Measurements from ENCODE around the gene XAB2. TPM values are rescaled to one million over a fixed set of nuclear protein-coding genes. Genes with fewer than 3 reads are reported as not detected.
"Not testable (repeated sequence)": the region's sequence is repeated elsewhere in the genome, so short reads cannot be mapped to it uniquely, and the experiment has no call there.

The XAB2 gene
- polyA plus RNA-seq, 1 experiment, result 39.8 TPM

- peaks cover 2% of the 10 kb centered on the region for H3K36me3 ChIP-seq (ENCODE audit: control insufficient read depth, insufficient read depth, low read length)
- H3K27me3 ChIP-seq (ENCODE audit: control insufficient read depth, insufficient read depth, low read length), result no peaks in the 10 kb centered on the region
- no peak for TF ChIP-seq CTCF (IDR thresholded peaks at IDR 0.05; ENCODE audit: insufficient read depth, low read depth, low read length)
- no peak for DNase-seq (ENCODE audit: low read depth)
- no peak overlapping the region for H3K4me3 ChIP-seq (ENCODE audit: low read depth, low read length)
- POLR2A ChIA-PET, result no interaction called here
- CTCF ChIA-PET, result interaction anchor here (0.8 kb wide), 1 partner anchor 35 kb away, joined by 4 read pairs; the partner anchor contains the start of gene TRAPPC5
These were observed 15.8 kb upstream of the XAB2 start for GRCh38 chr19:7645163-7645562.

GRCh38 chr19:7644550-7644877 lies 15.2 kb upstream of the XAB2 start:
- Histone ChIP-seq H3K27me3 (ENCODE audit: control insufficient read depth, insufficient read depth, low read length) (no peaks in the 10 kb centered on the region), H3K4me3 (ENCODE audit: low read depth, low read length) (no peak overlapping the region), H3K36me3 (ENCODE audit: control insufficient read depth, insufficient read depth, low read length) (peaks cover 2% of the 10 kb centered on the region)
- POLR2A ChIA-PET, result no interaction called here
- no peak for DNase-seq (ENCODE audit: low read depth)
- TF ChIP-seq CTCF (IDR thresholded peaks at IDR 0.05; ENCODE audit: insufficient read depth, low read depth, low read length), result no peak
- CTCF ChIA-PET, result interaction anchor here (0.8 kb wide), 1 partner anchor 36 kb away, joined by 4 read pairs; the partner anchor contains the start of gene TRAPPC5

- H3K4me3 ChIP-seq (ENCODE audit: low read depth, low read length); H3K36me3 ChIP-seq (ENCODE audit: control insufficient read depth, insufficient read depth, low read length); POLR2A ChIA-PET; H3K27me3 ChIP-seq (ENCODE audit: control insufficient read depth, insufficient read depth, low read length); DNase-seq (ENCODE audit: low read depth): not testable (repeated sequence)
- CTCF ChIA-PET, result interaction anchor here (0.6 to 1.6 kb wide), 2 partner anchors 37 to 285 kb away, joined by 3 read pairs; partner anchors contain the start of gene TRAPPC5
These were observed 14.5 kb upstream of the XAB2 start for GRCh38 chr19:7643629-7644549.

GRCh38 chr19:7643031-7643415 lies 13.7 kb upstream of the XAB2 start:
- no peaks in the 10 kb centered on the region for H3K27me3 ChIP-seq (ENCODE audit: control insufficient read depth, insufficient read depth, low read length)
- CTCF ChIA-PET, result interaction anchor here (1.5 to 2.7 kb wide), 3 partner anchors 9 to 37 kb away, joined by 3 to 11 read pairs (median 4); partner anchors contain the start of genes PCP2 and TRAPPC5
- H3K4me3 ChIP-seq (ENCODE audit: low read depth, low read length), result no peak overlapping the region
- TF ChIP-seq CTCF (IDR thresholded peaks at IDR 0.05; ENCODE audit: insufficient read depth, low read depth, low read length), result no peak
- POLR2A ChIA-PET, result no interaction called here
- no peak for DNase-seq (ENCODE audit: low read depth)
- peaks cover 2% of the 10 kb centered on the region for H3K36me3 ChIP-seq (ENCODE audit: control insufficient read depth, insufficient read depth, low read length)

GRCh38 chr19:7642295-7643030 lies 13.1 kb upstream of the XAB2 start:
- DNase-seq (ENCODE audit: low read depth), result no peak
- CTCF ChIA-PET, result interaction anchor here (1.5 to 2.7 kb wide), 4 partner anchors 9 to 38 kb away, joined by 3 to 11 read pairs (median 4); partner anchors contain the start of genes PCP2 and TRAPPC5
- H3K36me3 ChIP-seq (ENCODE audit: control insufficient read depth, insufficient read depth, low read length), result peaks cover 2% of the 10 kb centered on the region
- POLR2A ChIA-PET, result no interaction called here
- TF ChIP-seq CTCF (IDR thresholded peaks at IDR 0.05; ENCODE audit: insufficient read depth, low read depth, low read length), result no peak
- H3K27me3 ChIP-seq (ENCODE audit: control insufficient read depth, insufficient read depth, low read length), result no peaks in the 10 kb centered on the region
- H3K4me3 ChIP-seq (ENCODE audit: low read depth, low read length), result no peak overlapping the region
